Measurements from ENCODE around the gene BUD23.
"Not testable (repeated sequence)": the region's sequence is repeated elsewhere in the genome, so short reads cannot be mapped to it uniquely, and the experiment has no call there.

The BUD23 gene

DNA sequence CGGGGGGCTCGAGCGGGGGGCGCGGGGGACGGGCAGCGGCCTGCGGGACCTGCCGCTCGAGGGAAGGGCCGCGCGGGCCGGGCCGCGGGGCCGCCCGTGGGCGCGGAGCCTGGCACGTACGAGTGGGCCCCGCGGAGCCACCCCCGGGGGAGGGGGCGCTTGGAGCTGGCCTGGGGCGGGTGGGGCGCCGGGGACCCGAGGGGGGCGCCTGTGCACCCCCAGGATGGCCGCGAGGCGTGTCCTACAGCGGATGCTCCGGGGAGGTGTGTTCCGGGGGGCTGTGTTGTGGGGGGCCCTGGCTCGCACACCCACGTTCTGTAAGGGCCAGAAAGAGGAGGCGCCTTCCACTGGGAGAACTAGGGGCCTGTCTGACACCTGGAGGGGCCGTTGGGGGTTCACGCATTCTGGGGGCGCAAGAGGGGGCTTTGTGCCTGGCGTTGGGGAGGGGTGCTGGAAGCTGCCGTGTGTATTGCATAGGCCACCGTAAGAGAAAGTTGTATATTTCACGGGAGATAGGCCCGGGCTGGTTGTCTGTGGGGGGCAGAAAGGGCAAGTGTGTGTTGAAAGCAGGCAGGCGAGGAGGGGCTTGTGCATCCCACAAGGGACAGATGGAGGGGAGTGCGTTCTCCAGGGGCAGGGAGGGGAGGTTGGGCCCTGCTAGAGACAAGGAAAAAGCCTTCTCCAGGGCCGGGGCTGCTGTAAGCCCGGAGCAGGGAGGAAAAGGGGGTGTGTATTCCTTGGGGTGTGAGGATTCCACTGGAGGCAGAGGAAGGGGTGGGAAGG, 15.1 kb upstream of the BUD23 start:
- DNase-seq: no peak

GRCh38 chr7:73668886-73669230, 14.5 kb upstream of the BUD23 start:
- DNase-seq: no peak

DNA sequence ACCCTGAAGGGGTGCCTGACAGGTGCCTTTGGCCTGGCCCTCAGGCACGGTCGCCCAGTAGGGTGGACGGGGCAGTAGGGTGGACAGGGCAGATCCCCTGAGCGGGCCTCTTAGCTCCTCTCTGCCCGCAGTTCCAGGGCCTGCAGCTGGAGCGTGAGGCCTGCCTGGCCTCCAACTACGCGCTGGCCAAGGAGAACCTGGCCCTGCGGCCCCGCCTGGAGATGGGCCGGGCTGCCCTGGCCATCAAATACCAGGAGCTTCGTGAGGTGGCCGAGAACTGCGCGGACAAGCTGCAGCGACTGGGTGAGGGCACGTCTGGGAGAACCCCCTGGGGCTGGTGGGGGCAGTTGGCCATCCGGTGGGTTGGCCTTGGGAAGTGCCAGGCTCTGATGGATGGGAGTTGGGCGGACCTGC, 14.1 kb upstream of the BUD23 start:
- DNase-seq: no peak

GRCh38 chr7:73669858-73670385, 13.5 kb upstream of the BUD23 start:
- DNase-seq: no peak

DNA sequence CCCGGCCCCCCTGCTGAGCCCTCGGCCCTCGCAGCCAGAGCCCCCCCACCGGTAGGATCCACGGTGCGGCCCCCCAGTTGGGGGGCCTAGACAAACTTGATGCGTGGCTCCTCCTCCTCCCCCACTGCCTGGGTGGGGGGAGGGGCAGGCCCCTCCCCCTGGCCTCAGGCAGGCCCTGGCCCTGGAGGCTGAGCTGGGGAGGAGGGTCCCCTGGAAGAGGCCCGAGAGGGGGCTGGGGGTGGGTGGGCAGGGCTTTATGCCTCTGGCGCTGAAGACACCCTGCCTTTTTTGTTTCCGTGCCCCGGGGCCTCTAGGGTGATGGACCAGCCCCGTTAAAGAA, 12.1 kb upstream of the BUD23 start:
- DNase-seq: no peak

DNA sequence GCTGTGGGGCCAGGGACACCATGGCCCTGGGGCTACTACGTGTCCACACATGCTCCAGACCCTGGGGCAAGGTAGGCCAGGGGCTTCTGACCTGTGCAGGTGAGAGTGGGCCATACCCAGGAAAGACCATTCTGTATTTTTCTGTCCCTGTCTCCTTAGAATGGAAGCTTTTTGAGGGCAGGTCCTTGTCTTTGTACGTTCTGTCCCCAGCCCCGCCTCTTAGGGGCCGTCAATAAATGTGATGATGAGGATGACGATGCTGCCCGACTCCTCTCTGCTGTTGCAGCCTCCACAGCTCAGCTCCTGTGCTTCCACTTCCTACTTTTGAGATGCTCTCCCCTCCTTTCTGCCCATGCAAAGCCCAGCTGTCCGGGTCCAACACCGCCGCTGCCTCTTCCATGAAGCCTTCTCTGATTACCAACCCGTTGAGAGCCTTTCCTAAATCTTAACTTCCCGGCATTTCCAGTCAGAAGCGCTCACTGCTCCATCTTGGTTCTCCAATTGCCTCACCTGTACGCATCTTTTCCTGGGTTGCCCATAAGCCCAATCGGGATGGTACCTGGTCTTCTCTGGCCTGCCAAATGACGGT, 11.4 kb upstream of the BUD23 start:
- no peak for DNase-seq

DNA sequence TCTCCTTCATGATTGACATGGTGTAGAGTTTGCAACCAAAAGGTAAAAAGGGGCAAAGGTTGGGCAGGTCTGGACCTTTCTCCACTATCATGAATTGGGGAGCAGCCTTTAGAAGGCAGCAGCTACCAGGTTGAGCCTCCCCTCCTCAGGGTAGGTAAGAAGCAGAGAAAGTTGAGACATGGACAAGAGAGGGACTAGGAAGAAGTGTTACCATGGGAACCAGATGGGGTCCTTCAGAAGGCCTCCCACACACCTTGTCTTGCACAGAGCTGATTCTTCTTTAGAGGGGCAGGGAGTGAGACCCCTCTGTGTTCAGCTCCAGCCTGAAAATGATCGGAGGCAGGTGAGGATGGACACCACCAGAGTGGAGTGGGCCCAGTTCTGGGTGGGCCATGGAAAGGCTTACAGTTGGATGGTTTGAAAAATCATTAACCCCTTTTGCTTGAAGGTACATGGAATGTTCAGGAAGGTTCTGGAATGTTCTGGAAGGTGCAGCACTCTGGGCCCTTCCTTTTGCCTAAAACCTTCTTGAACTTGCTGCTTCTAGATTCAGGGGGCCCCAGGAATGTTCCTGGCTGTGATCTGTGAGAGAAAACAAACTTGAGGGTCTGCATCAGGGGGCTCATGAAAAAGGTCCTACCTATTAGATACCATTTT, 8.8 kb upstream of the BUD23 start:
- no peak for DNase-seq

- DNase-seq: not testable (repeated sequence)
Observed at GRCh38 chr7:73676062-73676461, 7.3 kb upstream of the BUD23 start.

DNA sequence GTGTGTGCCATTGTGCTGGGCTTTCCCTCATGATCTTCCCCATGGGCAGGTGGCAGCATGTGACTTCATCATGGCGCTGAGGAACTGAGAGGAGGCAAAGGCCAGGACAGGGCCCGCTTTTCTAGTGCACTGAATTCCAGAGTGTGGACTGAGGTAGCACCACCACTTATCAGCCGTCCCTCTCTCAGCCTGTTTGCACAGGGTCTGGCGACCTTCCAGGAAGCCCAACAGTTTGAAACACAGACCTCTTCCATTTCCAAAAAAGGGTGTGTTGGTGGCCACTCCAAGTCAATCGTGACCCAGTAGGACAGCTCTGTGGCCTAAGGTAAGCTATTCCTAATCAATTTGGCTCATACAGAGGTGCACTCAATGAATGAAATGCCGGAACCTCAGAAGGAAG, 4.5 kb upstream of the BUD23 start:
- no peak for DNase-seq

DNA sequence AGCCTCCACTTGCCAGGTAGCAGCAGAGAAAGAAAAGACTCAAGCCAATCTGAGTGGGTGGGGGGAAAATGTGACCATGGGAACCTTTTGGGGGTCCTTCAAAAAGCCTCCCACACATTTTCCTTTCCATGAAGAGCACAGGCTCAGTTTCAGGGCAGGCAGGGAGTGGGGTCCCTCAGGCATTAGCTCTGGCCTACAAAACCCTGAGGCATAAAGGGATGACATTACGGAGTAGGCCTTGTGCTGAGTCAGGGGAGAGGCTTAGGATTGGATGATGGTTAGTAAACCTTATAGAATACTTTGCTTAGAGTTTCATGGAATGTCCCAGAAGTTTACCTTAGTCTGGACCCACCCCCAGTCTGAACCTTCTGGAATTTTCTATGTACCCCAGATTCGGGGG, 3.7 kb upstream of the BUD23 start:
- no peak for DNase-seq

DNA sequence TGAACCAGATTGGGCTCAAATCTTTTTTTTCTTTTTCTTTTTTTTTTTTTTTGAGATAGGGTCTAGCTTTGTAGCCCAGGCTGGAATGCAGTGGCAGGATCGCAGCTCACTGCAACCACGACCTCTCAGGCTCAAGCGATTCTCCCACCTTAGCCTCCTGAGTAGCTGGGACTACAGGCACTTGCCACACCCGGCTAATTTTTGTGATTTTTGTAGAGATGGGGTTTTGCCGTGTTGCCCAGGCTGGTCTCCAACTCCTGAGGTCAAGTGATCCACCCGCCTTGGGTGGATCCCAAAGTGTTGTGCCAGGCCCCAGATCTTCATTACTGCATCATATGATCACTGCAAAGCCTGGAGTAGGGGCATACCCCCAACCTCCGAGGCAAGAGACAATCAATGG, 2.9 kb upstream of the BUD23 start:
- no peak for DNase-seq

DNA sequence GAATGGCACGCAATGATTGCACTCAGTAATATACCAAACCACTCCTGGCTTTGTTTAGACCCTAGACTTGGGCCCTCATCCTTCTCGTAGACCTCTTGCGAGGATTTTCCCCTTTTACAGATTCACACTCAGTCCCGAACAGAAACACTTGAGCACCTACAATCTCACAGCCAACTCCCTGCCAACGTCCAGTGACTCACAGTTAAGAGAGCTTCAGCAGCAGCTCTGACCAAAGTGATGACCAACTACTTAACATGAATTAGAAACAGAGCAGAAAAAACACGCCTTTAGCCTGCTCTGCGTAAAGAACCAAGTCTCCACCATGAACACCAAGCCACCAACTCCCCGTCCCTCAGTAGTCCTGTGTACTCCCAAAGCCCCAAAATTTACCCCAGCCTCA, 2.4 kb upstream of the BUD23 start:
- DNase-seq: no peak

DNA sequence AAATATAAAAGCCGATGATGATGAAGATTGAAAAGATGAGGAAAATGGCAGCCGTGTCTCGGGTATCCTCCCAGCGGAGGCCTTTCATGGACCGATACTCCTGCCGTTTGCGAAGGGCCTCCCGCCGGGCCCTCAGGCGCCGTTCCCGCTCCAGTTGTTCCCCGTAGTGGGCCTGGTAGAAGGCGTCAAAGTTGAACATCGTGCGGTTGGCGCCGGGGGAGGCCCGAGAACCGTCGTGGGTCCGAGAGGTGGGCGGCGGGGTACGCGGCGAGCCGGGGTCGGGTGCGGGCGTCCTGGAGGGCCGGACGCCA, 697 bp upstream of the BUD23 start:
- DNase-seq: no peak

GRCh38 chr7:73683788-73684693, 644 bp downstream of the BUD23 start:
- DNase-seq: no peak

GRCh38 chr7:73685311-73685710, 1.9 kb downstream of the BUD23 start:
- no peak for DNase-seq

- DNase-seq: no peak
Observed at GRCh38 chr7:73688288-73688687, 4.9 kb downstream of the BUD23 start.

DNA sequence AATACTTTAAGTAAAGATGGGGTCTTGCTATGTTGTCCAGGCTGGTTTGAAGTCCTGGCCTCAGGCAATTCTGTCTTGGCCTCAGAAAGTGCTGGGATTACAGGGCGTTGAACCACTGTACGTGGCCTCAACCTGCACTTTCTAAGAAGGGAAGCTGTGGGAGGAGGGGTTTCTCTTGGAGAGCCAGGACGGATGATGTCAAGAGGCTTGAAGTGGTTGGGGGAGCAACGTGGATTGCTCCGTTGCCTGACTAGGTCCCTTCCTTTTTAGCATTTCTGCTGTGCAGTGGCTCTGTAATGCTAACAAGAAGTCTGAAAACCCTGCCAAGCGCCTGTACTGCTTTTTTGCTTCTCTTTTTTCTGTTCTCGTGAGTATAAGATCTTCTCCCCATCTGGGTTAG, 7.2 kb downstream of the BUD23 start:
- no peak for DNase-seq

DNA sequence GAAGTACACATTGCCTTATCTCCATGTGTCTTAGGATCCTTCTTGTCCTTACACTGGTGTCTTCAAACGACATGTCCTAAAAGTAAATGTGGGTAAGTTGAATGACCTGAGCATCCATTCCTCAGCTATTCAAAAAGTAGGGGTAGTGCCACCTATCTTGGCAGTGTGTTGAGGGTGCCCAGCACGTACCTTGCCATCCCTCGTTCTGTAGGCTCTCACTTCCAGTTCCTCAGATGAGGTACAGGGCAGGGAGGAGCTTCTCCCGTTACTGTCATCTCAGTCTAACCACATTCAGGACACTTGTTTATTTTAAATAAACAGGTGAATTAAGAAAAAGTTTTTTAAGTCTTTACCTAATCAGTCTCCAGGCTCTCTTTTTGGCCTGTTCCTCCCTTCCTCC, 13.0 kb downstream of the BUD23 start:
- DNase-seq: no peak

DNA sequence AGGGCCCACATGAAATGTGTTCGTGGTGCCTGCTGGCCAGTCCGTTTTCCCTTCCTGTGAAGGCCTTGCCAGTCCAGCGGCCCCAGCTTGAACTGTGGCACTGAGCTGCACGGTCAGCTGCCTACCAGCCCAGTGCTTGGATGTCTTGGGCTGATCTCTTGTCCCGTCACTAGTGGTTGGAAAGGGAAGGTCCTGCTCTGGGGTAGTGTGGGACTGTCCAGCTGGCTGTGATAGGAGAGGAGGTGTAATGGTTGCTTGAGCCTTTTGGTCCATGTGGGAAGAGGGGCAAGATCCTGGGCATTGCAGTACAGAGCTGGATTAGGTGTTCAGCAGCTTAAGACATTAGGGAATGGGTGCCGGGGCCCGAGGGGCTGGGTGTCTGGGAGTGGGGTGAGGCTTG, 15.0 kb downstream of the BUD23 start:
- no peak for DNase-seq

GRCh38 chr7:73699370-73700068, 16.1 kb downstream of the BUD23 start:
- no peak for DNase-seq

DNA sequence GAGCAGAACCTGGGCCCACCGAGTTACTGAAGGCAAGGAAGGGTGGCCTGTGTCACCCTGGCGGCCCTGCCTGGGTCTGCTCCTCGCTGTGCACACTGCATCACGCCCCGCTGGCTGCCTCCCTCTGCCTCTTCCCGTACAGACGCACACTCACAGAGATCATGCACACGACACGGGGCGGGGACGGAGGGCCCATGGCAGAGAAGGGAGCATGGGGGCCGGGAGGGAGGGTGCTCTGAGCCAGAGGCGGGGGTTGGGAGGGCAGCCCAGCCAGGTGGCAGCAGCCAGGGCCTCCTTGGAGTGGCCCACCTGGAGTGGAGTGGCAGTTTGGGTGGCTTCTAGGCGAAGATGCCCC, 16.6 kb downstream of the BUD23 start:
- no peak for DNase-seq

DNA sequence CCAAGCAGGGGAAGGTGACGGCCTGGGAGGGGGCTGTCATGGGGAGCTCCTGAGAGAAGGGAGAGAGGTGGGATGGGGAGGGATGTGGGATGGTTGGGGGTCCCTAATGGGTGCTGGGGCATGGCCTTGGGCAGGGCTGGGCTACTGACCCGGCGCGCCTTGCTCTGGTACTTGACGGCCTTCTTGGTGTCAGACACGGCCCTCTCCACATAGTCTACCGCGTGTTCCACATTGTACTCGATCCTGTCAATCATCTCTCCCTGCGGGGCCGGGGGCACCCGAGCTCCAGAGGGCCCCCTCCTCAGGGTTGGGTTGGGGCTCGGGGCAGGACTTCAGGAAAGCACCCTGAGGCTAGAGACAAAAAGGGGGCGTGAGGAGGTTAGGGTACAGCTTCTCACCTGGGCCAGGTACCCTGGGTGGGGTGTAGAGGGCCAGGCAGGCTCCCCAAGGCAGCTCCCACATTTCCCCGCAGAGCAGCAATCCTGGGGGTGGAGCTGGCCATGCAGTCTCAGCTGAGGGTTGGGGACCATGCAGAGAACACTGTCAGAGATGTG, 17.3 kb downstream of the BUD23 start:
- no peak for DNase-seq
